ENCODE measurements around the gene MLH1.

The MLH1 gene

GRCh38 chr3:36964331-36964730 is 29.0 kb upstream of the MLH1 start:
- Histone ChIP-seq H3K9me3 (replicated peaks; ENCODE audit: insufficient read depth, low read length) (no peaks in the 10 kb centered on the region), H3K79me2 (ENCODE audit: low read length) (no peaks in the 10 kb centered on the region), H3K27ac (ENCODE audit: low read length) (no peak overlapping the region), H3K4me2 (ENCODE audit: low read depth, low read length) (no peak overlapping the region), H3K36me3 (replicated peaks; ENCODE audit: insufficient read depth, low read length) (no peaks in the 10 kb centered on the region), H3K9me2 (replicated peaks; ENCODE audit: insufficient read depth, low read length) (no peaks in the 10 kb centered on the region), H3K4me3 (ENCODE audit: low read length) (no peak overlapping the region), H2AFZ (ENCODE audit: low read length) (no peak overlapping the region), H3K4me1 (ENCODE audit: low read length) (no peaks in the 10 kb centered on the region), H3K27me3 (replicated peaks; ENCODE audit: insufficient read depth, low read length) (no peaks in the 10 kb centered on the region), H3K9ac (ENCODE audit: low read length) (no peak overlapping the region), H4K20me1 (ENCODE audit: insufficient read depth, low read length) (no peaks in the 10 kb centered on the region), H3F3A (ENCODE audit: insufficient read depth, low read length) (no peaks in the 10 kb centered on the region)
- no peak for DNase-seq
- TF ChIP-seq CTCF (IDR thresholded peaks at IDR 0.05; ENCODE audit: low read length) = no peak
- TF ChIP-seq EZH2phosphoT487 (IDR thresholded peaks at IDR 0.05; ENCODE audit: low read length) = no peak
- TF ChIP-seq EZH2 (optimal IDR thresholded peaks at IDR 0.05; ENCODE audit: low read depth, low read length) = no peak

GRCh38 chr3:36964817-36965216 is 28.5 kb upstream of the MLH1 start:
- Histone ChIP-seq H2AFZ (ENCODE audit: low read length) (no peak overlapping the region), H3K27ac (ENCODE audit: low read length) (no peak overlapping the region)

GRCh38 chr3:36965440-36965839 is 27.9 kb upstream of the MLH1 start:
- TF ChIP-seq CTCF (IDR thresholded peaks at IDR 0.05; ENCODE audit: low read length) (no peak), EZH2phosphoT487 (IDR thresholded peaks at IDR 0.05; ENCODE audit: low read length) (no peak)
- H3K9me2 ChIP-seq (replicated peaks; ENCODE audit: insufficient read depth, low read length) = no peaks in the 10 kb centered on the region; the same call in 1 of the 2 replicates
- no peak overlapping the region for H3K4me2 ChIP-seq (ENCODE audit: low read depth, low read length)
- no peak for DNase-seq
- no peak overlapping the region for H2AFZ ChIP-seq (ENCODE audit: low read length)
- H3F3A ChIP-seq (ENCODE audit: insufficient read depth, low read length) = no peaks in the 10 kb centered on the region
- H3K36me3 ChIP-seq (replicated peaks; ENCODE audit: insufficient read depth, low read length) = no peaks in the 10 kb centered on the region
- H3K4me3 ChIP-seq (ENCODE audit: low read length) = no peak overlapping the region
- H3K79me2 ChIP-seq (ENCODE audit: low read length) = no peaks in the 10 kb centered on the region
- no peaks in the 10 kb centered on the region for H3K27me3 ChIP-seq (replicated peaks; ENCODE audit: insufficient read depth, low read length)
- H3K27ac ChIP-seq (ENCODE audit: low read length) = no peak overlapping the region
- H4K20me1 ChIP-seq (ENCODE audit: insufficient read depth, low read length) = no peaks in the 10 kb centered on the region
- H3K9ac ChIP-seq (ENCODE audit: low read length) = no peak overlapping the region
- H3K9me3 ChIP-seq (replicated peaks; ENCODE audit: insufficient read depth, low read length) = no peaks in the 10 kb centered on the region
- H3K4me1 ChIP-seq (ENCODE audit: low read length) = no peaks in the 10 kb centered on the region

More at GRCh38 chr3:36964817-36965216, 28.5 kb upstream of the MLH1 start:
- Histone ChIP-seq H3K36me3 (replicated peaks; ENCODE audit: insufficient read depth, low read length) (no peaks in the 10 kb centered on the region), H3K9me2 (replicated peaks; ENCODE audit: insufficient read depth, low read length) (no peaks in the 10 kb centered on the region), H3K27me3 (replicated peaks; ENCODE audit: insufficient read depth, low read length) (no peaks in the 10 kb centered on the region), H3F3A (ENCODE audit: insufficient read depth, low read length) (no peaks in the 10 kb centered on the region), H3K79me2 (ENCODE audit: low read length) (no peaks in the 10 kb centered on the region), H3K9ac (ENCODE audit: low read length) (no peak overlapping the region), H3K4me2 (ENCODE audit: low read depth, low read length) (no peak overlapping the region), H3K4me3 (ENCODE audit: low read length) (no peak overlapping the region), H3K4me1 (ENCODE audit: low read length) (no peaks in the 10 kb centered on the region), H4K20me1 (ENCODE audit: insufficient read depth, low read length) (no peaks in the 10 kb centered on the region), H3K9me3 (replicated peaks; ENCODE audit: insufficient read depth, low read length) (no peaks in the 10 kb centered on the region)
- no peak for TF ChIP-seq EZH2 (optimal IDR thresholded peaks at IDR 0.05; ENCODE audit: low read depth, low read length)
- no peak for TF ChIP-seq EZH2phosphoT487 (IDR thresholded peaks at IDR 0.05; ENCODE audit: low read length)
- no peak for TF ChIP-seq CTCF (IDR thresholded peaks at IDR 0.05; ENCODE audit: low read length)
- no peak for DNase-seq
